HG03060 (cell line): ENCODE measurements around the gene AP2A2.

ENCODE experiments used
- ATAC-seq: cut with Tn5 transposase; IDR thresholded peaks from one replicate; pipeline ENCODE4 v1.9.1; 2021; ENCODE audit warnings: low read depth, moderate number of reproducible peaks; ENCODE audit not compliant: unreplicated experiment

Gene AP2A2

DNA sequence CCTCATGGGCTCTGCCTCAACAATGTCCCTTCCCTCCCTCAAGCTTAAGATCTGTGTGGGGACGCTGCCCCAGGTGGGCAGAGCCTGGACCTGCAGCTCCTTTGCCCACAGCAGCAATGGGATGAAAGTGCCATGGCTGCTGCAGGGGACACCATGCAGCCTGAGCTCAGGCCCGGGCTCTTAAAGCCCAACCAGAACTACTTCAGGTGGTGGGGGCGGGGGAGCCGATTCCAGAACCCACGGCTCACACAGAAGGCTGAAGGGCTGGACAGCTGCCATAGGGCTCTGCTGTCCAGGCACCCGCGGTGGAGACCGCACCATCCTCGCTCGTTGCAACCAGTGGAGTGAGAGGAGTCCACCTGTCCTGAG, 27.5 kb upstream of the AP2A2 start:
- ATAC-seq: no peak

DNA sequence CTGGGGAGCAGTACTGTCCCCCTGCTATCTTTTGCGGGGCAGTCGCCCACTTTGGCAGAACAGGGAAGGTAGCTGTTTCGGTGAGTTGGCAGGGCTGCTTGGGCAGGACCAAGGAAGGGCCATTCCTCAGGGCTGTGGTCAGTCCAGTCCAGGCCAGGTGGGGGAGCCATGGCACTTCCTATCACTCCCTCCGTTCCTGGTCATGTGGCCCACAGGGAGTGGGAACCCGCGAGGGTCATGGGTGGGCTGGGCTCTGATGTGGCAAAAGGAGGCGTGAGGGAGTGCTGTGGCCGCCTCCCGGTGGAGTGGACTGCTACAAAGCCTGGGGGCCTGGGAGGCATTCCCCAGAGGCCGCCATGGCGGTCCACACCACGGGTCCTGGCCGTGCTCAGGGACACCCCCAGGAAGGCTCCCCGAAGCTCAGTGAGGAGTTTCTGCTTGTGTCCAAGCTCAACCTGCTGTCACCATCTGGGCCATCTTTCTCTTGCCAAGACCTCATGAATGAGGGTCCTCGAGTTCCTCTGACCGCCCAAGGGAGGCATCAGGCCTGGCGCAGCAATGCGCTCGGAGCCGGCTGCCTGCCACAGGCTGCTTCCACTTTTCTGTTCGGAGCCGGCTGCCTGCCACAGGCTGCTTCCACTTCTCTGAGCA, 27.0 kb upstream of the AP2A2 start:
- no peak for ATAC-seq

DNA sequence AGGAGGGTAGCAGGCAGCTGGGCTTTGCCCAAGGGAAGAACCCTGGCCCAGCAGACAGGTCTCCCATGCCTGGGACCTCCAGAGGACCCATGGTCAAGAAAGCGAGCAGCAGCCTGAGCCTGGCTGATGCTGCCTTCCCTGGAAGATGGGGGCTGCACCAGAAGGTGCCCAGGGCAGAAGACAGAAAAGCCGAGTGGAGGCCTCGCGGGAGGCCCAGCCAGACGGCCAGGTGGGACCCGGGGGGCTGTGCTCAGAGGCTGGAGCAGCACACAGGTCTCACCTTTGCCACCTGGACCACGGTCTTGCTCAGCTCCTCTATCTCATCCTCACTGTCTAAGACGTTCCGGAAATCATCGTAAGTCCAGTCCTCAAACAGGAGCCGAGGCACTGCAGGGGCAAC, 25.9 kb upstream of the AP2A2 start:
- no peak for ATAC-seq

DNA sequence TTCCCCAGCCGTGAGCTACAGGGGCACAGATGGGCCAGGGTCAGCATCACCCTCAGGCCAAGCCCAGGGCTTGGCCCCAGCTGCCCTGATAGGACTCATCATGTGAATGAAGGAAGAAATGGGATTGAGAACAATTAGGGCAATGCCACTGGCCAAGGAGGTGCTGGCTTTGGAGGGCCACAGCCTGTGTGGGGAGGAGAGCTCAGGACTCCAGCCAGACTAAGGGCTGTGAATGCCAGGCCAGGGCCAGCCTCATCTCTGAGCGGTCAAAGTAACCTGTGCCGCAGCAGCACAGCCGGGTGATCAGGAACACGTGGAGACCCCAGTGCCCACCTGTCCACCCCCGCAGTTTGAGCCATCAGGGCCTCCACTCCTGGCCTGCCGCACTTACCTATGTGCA, 25.1 kb upstream of the AP2A2 start:
- ATAC-seq: no peak

DNA sequence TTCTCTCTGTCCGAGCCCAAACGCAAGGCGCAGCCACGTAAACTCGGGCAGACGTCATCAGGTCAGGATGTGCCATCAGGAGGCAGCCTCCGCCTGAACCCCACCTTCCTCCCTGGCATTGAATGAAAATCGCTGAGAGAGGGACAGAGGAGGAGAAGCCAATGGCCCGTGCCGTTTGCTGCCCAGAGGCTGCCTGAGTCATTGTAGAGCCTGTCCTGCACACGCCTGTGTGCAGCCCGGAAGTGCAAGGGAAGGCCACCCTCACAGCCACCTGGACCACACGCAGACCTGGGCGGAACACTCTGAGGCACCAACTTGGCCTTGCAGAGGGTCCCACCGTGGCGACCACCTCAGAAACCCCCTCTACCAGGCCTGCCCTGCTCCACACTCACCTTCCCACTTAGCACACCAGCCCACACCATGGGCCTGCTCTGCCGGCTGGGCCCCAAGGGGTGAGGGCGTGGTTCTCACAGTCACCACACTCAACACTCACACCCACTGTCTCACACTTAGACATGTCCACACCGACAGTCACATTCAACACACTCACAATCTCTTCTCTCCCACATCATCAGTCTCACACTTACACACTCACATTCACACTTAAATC, 24.1 kb upstream of the AP2A2 start:
- no peak for ATAC-seq

DNA sequence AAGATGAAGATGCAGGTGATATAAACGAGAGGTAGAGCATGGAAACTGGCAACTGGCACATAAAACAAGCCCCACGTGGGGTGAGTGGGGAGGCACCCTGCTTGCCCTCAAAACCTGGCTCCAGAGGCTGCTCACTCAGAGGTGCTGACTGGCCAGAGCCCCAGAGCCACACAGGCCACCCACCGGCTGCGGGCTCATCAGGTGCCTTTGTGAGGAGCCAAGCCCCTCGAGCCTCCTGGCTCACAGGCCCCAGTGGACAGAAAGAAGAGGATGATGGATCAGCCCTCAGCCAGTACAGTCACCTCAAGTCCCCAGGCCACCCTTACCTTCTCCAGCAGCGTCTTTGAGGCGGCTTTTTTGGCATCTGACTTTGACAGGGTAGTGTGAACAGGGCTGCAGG, 21.3 kb upstream of the AP2A2 start:
- ATAC-seq: no peak

DNA sequence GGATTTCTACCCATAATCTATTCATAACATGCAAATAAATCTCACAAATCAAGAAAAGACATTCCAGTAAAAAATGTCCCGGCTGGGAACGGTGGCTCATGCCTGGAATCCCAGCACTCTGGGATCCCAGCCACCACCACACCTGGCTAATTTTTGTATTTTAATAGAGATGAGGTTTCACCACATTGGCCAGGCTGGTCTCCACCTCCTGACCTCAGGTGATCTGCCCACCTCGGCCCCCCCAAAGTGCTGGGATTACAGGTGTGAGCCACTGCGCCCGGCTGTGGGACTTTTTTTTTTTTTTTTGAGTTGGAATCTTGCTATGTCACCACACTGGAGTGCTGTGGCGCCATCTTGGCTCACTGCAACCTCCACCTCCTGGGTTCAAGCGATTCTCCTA, 19.7 kb upstream of the AP2A2 start:
- no peak for ATAC-seq

DNA sequence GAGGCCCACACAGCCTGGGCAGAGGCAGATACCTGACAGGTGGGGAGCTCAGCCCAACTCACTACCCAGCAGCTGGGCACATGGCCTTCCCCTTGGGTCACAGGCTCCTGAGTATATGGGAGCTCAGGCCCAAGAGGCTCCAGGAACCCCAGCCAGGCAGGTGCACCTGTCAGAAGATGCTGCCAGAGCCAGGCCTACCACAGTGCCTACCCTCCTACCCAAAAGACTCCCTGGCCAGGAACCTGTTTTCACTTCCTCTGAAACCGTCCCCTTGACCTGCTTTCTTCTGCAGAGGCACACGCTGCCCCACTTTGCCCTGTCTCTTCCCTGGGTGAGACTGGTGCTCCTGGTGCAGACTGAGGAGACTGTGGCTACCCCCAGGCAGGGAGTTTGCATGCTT, 18.0 kb upstream of the AP2A2 start:
- no peak for ATAC-seq

DNA sequence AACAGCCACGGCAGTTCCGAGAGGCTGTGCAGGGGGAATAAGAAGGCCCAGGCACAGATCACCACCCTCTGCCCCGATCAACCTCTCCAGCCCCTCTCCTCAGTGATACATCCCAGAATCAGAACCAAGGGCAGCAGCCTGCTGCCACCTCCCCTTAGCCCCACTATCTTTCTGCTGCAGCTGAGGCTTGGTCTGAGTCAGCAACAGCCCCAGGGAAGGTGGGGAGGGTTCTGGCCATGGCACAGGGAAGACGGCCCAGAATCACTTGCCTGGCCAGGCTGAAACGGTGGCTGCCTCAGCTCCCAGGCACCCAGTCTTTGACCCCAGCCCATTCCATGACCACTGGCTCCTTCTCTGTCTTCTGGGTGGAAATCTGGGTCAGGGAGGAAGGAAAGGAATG, 17.4 kb upstream of the AP2A2 start:
- ATAC-seq: no peak

DNA sequence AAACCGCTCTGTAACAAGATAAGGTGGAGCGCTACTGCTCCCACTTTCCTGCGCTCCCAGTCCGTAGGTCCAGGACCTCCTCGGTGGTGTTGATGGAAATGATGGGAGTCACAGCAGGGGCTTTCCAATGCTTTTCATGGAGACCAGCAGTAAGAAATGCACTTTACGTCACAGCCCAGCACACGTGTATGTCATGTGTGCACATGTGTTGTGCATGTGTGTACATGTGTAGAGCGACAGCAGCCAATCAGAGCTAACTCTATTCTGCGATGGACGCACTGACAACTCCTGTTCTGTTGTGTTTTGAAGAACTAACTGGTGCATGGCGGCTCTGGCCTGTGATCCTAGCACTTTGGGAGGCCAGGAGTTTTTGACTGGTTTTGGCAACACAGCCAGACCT, 16.3 kb upstream of the AP2A2 start:
- no peak for ATAC-seq

DNA sequence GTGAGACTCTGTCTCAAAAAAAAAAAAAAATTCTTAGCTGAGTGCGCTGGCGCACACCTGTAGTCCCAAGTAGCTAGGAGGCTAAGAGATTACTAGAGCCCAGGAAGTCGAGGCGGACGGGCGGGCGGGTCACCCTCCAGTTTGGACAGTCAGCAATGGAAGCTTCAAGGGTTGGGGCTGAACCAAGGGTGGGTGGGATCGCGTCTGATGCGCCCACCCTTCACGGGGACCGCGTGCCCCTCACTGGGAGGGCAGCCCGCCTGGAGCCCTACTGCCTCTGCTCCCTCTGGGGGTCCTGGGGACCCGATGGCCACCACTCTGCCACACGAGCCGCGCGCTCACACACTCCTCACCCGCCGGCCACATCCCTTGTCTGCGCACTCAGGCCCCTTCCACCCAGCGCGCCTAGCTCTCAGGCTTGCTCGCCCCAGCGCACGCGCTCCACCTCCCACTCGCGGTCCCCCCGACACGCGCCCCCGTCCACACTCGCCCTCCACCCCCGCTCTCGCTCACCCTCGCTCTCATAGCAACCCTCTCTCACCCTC, 15.6 kb upstream of the AP2A2 start:
- ATAC-seq: no peak

DNA sequence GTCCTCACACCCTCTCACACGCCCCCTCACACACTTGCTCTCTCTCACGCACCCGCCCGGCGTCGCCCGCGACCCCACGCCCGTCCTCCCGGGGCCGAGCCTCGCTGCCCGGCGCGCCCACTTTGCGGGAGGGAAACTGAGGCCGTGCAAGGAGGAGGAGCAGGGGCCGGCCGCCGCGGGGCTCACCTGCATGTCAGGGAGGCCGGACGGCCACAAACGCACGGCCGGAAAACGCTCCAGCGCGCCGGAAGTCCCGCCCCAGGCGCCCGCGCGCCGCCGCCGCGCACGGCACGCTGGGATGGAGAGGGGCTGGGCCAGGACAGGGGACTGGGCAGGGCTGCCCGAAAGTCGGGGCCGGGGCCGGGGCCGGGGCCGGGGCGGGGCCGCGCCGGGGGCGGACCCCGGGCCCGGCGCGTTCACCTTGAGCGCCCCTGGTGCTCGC, 15.1 kb upstream of the AP2A2 start, which contains the start of gene CHID1:
CHID1 (minus strand) TSS at position 222 of the 442 bp plus-strand sequence. CDS start 5,994 bp downstream, outside the sequence.
- ATAC-seq: no peak

DNA sequence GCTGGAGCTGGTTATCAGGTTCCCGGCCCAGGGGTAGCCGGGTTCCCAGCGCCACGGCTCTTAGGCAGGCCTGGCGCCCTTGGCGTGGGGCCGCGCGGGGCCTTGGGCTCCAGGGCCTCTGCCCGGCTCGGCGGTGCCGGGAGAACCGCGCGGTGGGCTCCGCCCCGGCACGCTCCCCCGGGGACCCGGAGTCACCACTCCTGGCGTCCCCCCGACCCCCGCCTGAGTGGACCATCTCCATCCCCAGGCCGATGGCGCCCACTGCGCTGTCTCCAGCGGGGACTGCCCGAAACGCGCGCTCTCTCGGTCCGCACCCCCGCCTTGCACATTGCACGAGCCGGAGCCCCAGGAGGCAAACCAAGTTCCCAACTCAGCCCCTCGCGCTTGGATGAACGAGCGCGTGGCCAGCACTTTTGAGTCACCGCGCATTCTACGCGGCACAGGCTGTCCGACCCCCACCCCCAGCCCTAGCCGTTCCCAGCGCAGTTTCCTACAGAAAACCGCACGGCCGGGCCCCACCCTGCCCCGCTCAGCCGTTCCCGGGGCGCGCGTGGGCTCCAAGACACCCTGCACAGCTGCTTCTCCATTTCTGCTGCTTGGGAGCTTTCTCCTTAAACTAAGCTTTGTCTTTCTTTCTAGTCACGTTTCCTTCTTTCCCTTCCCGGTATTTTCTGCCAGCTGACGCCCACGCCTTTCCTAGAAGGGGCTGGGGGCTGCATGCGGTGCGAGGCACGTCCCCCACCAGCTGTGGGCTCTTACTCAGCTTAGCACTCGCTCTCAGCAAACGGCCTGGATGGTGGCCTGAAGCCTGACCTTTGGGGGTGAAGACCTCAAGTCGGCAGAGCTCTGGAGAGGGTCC, 14.4 kb upstream of the AP2A2 start:
- no peak for ATAC-seq

DNA sequence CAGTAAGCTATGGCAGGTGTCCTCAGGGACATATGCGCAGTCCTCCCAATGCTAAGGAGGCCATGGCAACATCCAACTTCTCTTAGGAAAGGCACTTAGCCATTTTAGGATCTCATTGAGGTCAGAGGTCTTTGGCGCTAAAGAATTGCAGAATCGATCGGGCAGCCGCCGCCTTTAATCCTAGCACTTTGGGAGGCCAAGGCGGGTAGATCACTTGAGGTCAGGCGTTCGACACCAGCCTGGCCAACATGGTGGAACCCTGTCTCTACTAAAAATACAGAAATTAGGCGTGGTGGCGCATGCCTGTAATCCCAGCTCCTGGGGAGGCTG, 13.8 kb upstream of the AP2A2 start:
- no peak for ATAC-seq

DNA sequence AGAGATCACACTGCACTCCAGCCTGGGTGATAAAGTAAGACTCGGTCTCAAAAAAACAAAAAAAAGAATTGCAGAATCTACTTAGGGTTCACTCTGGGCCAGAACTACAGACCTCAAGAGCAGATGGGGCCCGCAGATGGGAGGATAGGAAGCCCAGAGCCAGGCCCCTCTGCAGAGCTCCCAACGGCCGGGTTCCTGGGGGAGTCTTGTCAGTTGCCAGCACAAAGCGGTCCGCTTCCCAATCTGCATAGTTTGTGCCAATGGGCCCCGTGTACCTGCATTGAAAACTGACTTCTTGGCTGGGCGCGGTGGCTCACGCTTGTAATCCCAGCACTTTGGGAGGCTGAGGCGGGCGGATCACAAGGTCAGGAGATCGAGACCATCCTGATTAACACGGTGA, 13.4 kb upstream of the AP2A2 start:
- ATAC-seq: no peak

DNA sequence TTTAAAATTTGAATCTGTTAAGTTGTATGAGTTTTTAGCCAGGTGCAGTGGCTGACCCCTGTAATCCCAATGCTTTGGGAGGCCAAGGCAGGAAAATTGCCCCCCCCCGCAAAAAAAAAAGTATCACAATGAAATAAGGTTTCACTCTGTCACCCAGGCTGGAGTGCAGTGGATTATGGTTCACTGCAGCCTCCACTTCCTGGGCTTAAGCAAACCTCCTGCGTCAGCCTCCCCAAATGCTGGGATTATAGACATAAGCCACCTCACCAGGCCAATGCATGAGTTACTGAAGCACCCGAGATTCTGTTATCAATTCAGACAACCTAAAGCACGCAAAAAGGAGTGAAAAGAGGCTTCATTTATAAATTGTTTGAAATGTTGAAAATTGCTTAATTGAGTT, 12.6 kb upstream of the AP2A2 start:
- ATAC-seq: no peak

DNA sequence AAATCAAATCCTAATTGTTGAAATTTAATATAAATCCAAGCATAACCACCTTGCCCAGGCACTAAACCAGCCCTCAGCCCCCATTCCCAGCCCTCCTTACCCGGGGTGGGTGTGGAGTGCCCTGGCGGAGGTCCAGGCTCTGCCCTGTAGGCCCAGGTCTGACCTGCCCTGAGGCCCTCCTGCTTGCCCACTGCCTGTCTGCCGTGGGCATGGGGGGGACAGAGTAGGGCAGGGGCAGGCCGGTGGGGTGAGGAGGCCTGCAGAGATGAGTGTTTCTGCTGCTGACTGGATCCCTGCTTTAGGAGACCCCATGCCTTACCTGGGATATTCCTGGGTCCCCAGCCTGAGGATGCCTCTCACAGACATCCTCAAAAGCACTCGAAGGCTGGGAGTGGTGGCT, 11.5 kb upstream of the AP2A2 start:
- ATAC-seq: no peak

DNA sequence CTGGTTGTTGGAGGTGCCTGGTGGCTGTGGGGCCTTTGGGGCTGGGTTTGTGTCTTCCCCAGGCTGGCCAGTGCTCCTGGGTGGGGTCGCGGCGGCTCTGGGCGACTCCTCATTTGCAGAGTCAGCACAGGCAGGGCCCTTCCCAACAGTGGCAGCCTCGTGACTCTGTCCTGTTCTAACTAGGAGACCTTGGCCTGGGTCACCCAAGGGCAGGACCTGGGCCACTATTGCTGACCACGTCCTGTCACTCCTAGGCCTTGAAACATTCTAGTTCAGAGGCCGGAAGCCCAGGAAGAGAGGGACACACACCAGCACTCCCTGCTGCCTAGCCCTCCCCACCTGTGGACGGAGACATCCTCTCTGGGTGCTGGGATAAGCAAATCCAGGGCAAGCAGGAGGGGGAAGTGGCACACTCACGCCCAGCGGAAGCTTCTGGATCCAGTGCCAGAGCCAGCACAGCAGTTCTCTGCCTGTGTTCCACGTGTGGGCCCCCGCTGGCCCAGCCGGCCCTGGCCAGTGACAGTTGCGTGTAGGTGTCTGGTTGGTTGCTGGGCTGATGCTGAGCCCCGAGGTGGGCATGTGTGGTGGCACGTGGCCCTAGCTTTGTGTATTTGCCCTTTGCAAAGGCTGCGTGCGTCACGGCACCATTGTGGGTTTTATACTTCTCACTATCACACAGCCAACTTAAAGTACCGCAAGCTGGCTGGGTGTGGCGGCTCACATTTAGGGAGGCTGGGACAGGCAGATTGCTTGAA, 10.7 kb upstream of the AP2A2 start:
- no peak for ATAC-seq

DNA sequence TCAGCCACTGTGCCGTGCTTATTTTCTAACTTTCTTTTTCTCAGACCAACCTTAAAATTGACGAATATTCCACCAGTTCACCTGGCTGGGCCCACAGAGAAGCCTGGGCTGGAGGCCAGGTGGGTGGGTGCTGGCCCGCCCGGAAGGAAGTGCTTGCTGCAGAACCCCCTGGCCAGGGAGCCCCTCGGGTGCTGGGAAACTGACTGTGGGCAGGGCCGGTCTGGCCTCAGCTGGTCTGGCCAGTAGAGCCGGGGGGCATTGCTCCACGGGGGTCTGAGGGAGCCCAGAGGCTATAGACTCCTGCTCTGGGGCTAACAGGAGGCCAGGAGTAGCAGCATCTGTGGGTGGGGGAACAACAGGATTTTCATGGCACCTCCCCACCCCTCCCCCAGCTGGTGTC, 8.2 kb upstream of the AP2A2 start:
- no peak for ATAC-seq

DNA sequence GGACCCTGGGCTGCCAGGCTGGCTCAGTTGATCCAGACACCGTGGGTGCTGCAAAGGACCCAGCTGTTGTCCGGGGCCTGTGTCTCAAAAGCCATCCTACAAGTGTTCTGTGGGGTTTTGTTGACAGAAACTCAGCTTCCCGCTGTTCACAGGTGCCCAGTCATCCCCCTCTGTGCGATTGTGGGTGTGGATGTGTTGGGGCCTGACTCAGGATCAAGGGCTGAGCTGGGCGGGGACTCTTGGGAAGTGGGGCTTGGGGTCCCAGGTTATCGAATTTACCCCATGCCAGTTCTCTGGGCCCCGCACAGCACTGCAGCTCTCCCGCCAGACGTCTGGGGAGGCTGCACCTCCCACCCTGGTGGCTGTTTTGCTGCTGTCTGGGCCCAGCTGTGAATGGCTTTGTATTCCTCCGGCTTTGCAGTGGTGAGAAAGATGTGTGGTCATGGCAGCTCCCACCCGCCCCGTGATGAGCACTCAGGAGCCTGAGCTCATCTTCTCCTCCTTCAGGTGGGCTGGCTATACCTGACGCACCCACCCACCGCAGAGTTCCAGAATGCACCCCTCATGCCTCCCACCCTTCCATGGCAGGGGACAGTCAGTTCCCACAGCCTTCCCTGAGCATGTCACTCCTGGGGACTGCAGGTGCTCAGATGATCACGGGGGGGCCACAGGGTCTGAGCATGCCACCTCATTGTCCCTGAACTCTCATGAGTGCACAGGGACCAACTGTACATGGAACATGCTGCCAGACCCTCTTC, 3.6 kb upstream of the AP2A2 start:
- ATAC-seq: no peak
